Lower leg skin (tissue), 4 donors: Measurements from ENCODE around the gene NBAS. TPM values are rescaled to one million over a fixed set of nuclear protein-coding genes. Genes with fewer than 3 reads are reported as not detected.
"Not testable (repeated sequence)": the region's sequence is repeated elsewhere in the genome, so short reads cannot be mapped to it uniquely, and the experiment has no call there.

ENCODE experiments used
- DNase-seq, 2 donors: peaks; one replicate each; pipeline ENCODE4 v3.0.0-alpha.2; 2019; ENCODE audit warnings: low spot score in 2 of 2
- H3K4me3 ChIP-seq: fragments of 200-600 bp; sonication (generic); 2 replicates; pipeline ENCODE4 v1.5.1; 2017; ENCODE audit warnings: mild to moderate bottlenecking, low read depth; ENCODE audit not compliant: poor library complexity, severe bottlenecking
- POLR2A ChIP-seq, 2 donors: fragments of 450-650 bp; IDR thresholded peaks; one replicate each; pipeline ENCODE4 v1.6.1; 2016 to 2017; ENCODE audit warnings: antibody characterized with exemption in 2 of 2, mild to moderate bottlenecking in 1 of 2, moderate library complexity in 1 of 2
- WGBS, 2 donors: methylation state at CpG; one replicate each; pipeline ENCODE4 v1.1.5; 2018; 5-methylcytosine and 5-hydroxymethylcytosine counted together
- intact Hi-C: fragments of 100-400 bp; cut with DNase I; formaldehyde crosslinking; loops from one replicate; pipeline ENCODE4 v1.15.0; 2023; ENCODE audit warnings: low total_unique reads
- total RNA-seq, 4 donors: library from RNA; depleted of rRNA; stranded (reverse); fragments of >200 nt; gene quantifications; one replicate each; pipeline ENCODE4 v1.1.0, GENCODE V29; 2016
- TF ChIP-seq, protein P1 (sequence below), 3 donors: fragments of 450-650 bp; IDR thresholded peaks; one replicate each; pipeline ENCODE4 v1.5.1; 2016; ENCODE audit warnings: antibody characterized with exemption in 3 of 3, mild to moderate bottlenecking in 3 of 3, moderate library complexity in 2 of 3

Gene NBAS
- total RNA-seq, 4 donors from 2014 or later = 26.6 to 40.2 (median 38.3) TPM

DNA sequence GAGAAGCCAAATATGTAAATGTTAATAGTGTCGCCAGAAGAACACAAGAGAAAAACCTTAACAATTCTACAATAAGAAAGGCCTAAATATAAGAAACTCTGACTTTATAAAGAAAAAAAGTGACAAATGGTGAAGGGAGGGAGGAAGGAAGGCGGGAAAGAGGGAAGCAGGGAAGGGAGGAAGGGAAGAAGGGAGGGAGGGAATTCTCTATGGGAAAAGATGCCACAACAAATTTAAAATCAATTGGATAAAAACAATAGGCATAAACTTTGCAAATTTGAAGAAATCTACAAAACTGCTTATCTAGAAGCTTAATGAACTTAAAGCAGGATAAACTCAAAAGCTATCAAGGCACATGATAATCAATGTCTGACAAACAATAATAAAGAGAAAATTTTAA lies 16.9 kb downstream of the NBAS start:
- no peak overlapping the region for H3K4me3 ChIP-seq
- TF ChIP-seq, protein P1, sequence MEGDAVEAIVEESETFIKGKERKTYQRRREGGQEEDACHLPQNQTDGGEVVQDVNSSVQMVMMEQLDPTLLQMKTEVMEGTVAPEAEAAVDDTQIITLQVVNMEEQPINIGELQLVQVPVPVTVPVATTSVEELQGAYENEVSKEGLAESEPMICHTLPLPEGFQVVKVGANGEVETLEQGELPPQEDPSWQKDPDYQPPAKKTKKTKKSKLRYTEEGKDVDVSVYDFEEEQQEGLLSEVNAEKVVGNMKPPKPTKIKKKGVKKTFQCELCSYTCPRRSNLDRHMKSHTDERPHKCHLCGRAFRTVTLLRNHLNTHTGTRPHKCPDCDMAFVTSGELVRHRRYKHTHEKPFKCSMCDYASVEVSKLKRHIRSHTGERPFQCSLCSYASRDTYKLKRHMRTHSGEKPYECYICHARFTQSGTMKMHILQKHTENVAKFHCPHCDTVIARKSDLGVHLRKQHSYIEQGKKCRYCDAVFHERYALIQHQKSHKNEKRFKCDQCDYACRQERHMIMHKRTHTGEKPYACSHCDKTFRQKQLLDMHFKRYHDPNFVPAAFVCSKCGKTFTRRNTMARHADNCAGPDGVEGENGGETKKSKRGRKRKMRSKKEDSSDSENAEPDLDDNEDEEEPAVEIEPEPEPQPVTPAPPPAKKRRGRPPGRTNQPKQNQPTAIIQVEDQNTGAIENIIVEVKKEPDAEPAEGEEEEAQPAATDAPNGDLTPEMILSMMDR (IDR thresholded peaks at IDR 0.05) = no peak
- no peak for TF ChIP-seq POLR2A (IDR thresholded peaks at IDR 0.05)
- intact Hi-C loops = no loop called here
- DNase-seq = no peak
- WGBS, 2 donors = 88 to 96% methylated on average over 2 of the region's 2 CpGs

DNA sequence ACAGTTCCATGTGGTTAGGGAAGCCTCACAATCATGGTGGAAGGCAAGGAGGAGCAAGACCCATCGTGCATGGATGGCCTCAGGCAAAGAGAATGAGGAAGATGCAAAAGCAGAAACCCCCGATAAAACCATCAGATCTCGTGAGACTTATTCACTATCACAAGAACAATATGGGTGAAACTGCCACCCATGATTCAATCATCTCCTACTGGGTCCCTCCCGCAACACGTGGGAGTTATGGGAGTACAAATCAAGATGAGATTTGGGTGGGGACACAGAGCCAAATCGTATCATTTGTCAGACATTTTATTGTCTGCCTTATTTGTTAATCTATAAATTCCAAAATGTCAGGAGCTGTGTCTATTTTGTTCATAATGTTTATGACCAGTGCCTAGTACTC lies 17.6 kb downstream of the NBAS start:
- WGBS, 2 donors = 93 to 96% methylated on average over 6 of the region's 6 CpGs
- TF ChIP-seq, protein P1 (IDR thresholded peaks at IDR 0.05) = no peak
- TF ChIP-seq POLR2A (IDR thresholded peaks at IDR 0.05) = no peak
- no peak overlapping the region for H3K4me3 ChIP-seq
- intact Hi-C loops = no loop called here
- DNase-seq = no peak

DNA sequence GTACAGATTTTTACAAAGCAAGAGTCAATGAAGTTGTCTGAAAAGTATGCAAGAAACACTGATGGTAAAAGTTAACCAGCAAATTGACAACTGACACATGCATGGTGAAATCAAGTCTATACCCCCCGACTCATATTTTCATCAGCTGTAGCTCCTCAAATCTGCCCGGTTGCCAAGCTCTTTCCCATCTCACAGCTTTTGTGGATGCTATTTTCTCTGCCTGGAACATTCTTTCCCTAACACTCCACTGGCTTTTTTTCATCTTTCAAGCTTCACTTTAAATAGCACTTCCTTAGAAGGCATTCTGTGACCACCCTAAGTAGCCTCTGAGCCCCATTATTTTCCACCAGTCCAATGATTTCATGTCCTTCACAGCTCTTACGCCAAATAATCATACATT lies 18.1 kb downstream of the NBAS start:
- no peak overlapping the region for H3K4me3 ChIP-seq
- WGBS, 2 donors = 86% methylated on average over 3 of the region's 3 CpGs

DNA sequence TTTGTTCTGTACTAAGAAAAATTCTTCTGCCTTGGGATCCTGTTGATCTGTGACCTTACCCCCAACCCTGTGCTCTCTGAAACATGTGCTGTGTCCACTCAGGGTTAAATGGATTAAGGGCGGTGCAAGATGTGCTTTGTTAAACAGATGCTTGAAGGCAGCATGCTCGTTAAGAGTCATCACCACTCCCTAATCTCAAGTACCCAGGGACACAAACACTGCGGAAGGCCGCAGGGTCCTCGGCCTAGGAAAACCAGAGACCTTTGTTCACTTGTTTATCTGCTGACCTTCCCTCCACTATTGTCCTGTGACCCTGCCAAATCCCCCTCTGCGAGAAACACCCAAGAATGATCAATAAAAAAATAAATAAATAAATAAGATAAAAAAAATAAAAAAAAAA lies 18.9 kb downstream of the NBAS start:
- 59 to 81% methylated on average over 1 to 4 of the region's 6 CpGs for WGBS, 2 donors
- DNase-seq, H3K4me3 ChIP-seq, intact Hi-C loops: not testable (repeated sequence)

More for the DNA sequence above, 18.1 kb downstream of the NBAS start:
- DNase-seq = no peak
- TF ChIP-seq, protein P1 (IDR thresholded peaks at IDR 0.05) = no peak
- TF ChIP-seq POLR2A (IDR thresholded peaks at IDR 0.05) = no peak
- intact Hi-C loops = no loop called here

DNA sequence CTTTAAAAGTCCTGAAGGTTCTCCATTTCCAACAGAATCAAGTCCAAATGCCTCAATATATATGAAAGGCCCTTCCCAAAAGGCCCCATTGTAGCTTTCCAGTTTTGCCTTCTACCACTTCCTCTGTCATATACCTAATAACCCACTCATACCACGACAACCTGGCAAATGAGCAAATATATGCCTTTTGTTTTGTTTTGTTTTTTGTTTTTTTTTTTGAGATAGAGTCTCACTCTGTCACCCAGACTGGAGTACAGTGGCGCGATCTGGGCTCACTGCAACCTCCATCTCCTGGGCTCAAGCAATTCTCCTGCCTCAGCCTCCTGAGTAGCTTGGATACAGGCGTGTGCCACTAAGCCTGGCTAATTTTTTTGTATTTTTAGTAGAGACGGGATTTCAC lies 20.6 kb downstream of the NBAS start:
- H3K4me3 ChIP-seq, DNase-seq, intact Hi-C loops: not testable (repeated sequence)
- 77 to 86% methylated on average over 5 of the region's 5 CpGs for WGBS, 2 donors

DNA sequence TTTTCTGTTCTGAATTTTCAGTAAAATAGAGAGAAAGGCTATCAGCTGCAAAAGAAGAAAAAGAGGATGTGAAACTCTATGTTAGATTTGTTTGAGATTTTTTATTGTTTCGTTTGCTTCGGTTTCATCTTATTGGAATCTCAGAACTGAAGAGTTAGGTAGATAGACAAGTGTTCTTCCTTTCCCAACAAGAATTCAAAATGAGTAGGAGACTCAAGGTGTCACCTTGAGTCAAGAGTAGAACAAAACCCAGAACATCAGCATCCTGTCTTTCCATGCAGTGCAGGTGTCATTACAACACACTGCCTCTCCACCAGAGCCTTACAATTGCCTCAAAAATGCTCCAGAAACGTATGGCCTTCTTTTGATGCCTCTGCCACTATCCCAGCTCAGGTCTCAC lies 21.1 kb downstream of the NBAS start:
- intact Hi-C loops = no loop called here
- no peak for DNase-seq
- no peak for TF ChIP-seq POLR2A (IDR thresholded peaks at IDR 0.05)
- TF ChIP-seq, protein P1 (IDR thresholded peaks at IDR 0.05) = no peak
- no peak overlapping the region for H3K4me3 ChIP-seq
- 87 to 92% methylated on average over 3 of the region's 3 CpGs for WGBS, 2 donors

DNA sequence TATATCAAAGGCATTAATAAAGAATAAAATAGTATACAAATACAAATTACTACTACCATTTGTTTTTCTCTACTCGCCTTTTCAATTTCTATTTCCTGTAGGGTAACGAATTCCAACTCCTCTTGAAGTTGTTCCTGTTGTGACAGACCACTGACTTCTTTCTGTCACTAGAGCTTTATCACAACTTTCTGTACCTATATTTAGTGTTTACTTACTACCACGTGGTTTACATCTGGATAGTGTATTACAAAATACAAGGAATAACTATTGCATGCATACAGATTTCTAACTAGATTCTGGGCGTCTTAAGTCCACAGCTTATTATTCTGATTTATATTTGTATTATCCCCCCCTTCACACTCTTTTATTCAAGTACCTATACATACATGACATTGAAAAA lies 22.3 kb downstream of the NBAS start:
- H3K4me3 ChIP-seq = no peak overlapping the region
- TF ChIP-seq, protein P1 (IDR thresholded peaks at IDR 0.05) = no peak
- TF ChIP-seq POLR2A (IDR thresholded peaks at IDR 0.05) = no peak
- intact Hi-C loops = no loop called here
- 80 to 84% methylated on average over 4 of the region's 4 CpGs for WGBS, 2 donors
- no peak for DNase-seq
